ENCODE measurements around the gene OR5K2. TPM values are rescaled to one million over a fixed set of nuclear protein-coding genes. Genes with fewer than 3 reads are reported as not detected.

Gene OR5K2
- total and polyA plus RNA-seq, 9 donors: not detected

DNA sequence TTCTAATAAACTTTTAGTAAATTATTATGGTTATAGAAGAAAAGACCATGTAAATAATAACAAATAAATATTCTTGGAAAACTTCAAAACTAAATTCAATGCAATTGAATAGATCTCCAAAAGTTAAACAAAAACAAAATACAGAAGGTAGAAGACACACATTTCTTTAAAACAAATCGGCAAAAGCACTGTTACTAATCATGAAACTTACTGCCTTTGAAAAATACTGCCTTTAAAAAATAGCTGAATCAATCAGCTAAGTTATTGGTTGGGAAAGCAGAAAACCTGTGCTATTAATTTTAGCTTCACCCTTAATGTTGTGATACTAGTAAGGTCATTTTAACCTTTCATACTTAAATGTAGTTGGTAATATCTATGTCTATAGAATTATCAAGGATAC, 37.3 kb downstream of the OR5K2 start:
- Histone ChIP-seq H3K27me3 (no peaks in the 10 kb centered on the region), H3K4me3 (no peak overlapping the region), H3K27ac (no peak overlapping the region), H3K9me3 (no peaks in the 10 kb centered on the region), H3K4me1 (ENCODE audit: insufficient read depth) (no peaks in the 10 kb centered on the region), H3K36me3 (no peaks in the 10 kb centered on the region)
- 74 to 95% (median 87%) methylated on average over 1 of the region's 1 CpG for WGBS, 3 donors
- TF ChIP-seq, protein P1, sequence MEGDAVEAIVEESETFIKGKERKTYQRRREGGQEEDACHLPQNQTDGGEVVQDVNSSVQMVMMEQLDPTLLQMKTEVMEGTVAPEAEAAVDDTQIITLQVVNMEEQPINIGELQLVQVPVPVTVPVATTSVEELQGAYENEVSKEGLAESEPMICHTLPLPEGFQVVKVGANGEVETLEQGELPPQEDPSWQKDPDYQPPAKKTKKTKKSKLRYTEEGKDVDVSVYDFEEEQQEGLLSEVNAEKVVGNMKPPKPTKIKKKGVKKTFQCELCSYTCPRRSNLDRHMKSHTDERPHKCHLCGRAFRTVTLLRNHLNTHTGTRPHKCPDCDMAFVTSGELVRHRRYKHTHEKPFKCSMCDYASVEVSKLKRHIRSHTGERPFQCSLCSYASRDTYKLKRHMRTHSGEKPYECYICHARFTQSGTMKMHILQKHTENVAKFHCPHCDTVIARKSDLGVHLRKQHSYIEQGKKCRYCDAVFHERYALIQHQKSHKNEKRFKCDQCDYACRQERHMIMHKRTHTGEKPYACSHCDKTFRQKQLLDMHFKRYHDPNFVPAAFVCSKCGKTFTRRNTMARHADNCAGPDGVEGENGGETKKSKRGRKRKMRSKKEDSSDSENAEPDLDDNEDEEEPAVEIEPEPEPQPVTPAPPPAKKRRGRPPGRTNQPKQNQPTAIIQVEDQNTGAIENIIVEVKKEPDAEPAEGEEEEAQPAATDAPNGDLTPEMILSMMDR (IDR thresholded peaks at IDR 0.05): no peak
- no peak for TF ChIP-seq EP300 (IDR thresholded peaks at IDR 0.05)
- TF ChIP-seq POLR2A (IDR thresholded peaks at IDR 0.05): no peak
- intact Hi-C loops (cut with DNase I): no loop called here
- DNase-seq: no peak

DNA sequence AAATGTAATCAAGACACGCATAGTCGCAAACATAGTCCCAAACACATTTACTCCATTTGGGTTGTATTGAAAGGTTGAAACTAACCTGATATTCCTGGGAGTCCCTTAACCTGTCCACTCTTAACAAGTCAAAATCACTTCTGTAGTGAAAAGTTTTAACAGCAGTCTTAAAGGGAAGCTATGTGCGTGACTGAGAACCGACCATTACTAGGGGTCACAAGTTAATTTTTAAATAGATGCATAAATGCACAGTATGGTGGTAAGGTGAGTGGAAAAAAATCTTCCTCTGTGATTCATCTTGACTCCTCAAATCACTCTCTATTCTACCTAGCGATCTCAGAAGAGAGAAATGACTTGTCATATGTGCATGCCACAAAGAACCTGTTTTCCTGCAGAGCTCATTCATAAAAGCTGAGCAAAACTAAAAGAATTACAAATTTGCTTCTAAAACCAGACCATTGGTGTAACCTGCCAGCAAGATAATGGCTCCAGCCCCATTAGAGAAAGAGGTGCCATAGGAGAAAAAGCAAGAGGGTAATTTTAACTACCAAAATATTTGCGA, 39.1 kb downstream of the OR5K2 start:
- WGBS, 3 donors: 89 to 91% (median 91%) methylated on average over 6 of the region's 6 CpGs
- H3K36me3 ChIP-seq: no peaks in the 10 kb centered on the region
- DNase-seq: no peak
- no peak overlapping the region for H3K4me3 ChIP-seq
- H3K27ac ChIP-seq: no peak overlapping the region
- H3K27me3 ChIP-seq: no peaks in the 10 kb centered on the region
- TF ChIP-seq, protein P1 (IDR thresholded peaks at IDR 0.05): no peak
- TF ChIP-seq EP300 (IDR thresholded peaks at IDR 0.05) (no peak), POLR2A (IDR thresholded peaks at IDR 0.05) (no peak)
- intact Hi-C loops (cut with DNase I): no loop called here
- no peaks in the 10 kb centered on the region for H3K9me3 ChIP-seq
- no peaks in the 10 kb centered on the region for H3K4me1 ChIP-seq (ENCODE audit: insufficient read depth)

DNA sequence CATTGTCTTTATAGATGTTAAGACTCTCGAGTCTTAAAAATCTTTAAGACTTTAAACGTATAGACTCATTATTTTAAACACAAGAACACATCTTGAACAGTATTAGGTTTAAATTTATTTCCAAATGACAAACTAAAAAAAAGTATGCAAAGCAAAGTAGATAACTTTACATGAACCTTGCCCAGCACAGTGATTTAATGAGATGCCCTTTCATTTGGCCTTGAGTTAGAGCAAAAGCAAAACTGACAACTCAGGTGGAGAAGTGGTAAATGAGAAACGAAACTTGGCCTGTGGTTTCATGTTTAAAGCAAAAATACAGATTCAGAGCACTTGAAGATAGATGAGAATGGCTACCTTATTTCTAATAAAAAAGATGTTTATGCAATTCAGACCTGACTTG, 42.9 kb downstream of the OR5K2 start:
- DNase-seq: no peak

DNA sequence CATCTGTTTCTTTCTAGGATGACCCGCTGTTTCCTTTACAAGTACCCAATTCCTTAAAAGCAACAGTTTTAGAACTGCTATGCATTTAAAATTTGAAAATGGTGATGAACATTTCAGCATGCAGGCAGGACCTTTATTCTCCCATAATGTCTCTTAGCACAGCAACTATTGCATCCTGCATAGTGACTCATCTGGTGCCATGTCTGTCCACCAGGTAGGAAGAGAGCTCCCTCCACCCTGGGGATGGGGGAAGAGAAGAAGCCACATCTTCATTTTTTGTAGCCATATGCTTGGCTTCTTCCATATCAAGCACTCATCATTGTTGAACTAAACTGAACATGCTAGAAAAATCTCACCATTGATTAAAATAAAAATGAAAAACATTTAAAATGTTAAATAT, 44.2 kb downstream of the OR5K2 start:
- DNase-seq: no peak
- Histone ChIP-seq H3K9me3 (no peaks in the 10 kb centered on the region), H3K27ac (no peak overlapping the region), H3K27me3 (no peaks in the 10 kb centered on the region), H3K4me1 (ENCODE audit: insufficient read depth) (no peaks in the 10 kb centered on the region), H3K36me3 (no peaks in the 10 kb centered on the region), H3K4me3 (no peak overlapping the region)
- intact Hi-C loops (cut with DNase I): no loop called here
- 81 to 95% (median 92%) methylated on average over 1 of the region's 1 CpG for WGBS, 3 donors
- TF ChIP-seq POLR2A (IDR thresholded peaks at IDR 0.05) (no peak), EP300 (IDR thresholded peaks at IDR 0.05) (no peak)
- TF ChIP-seq, protein P1 (IDR thresholded peaks at IDR 0.05): no peak

More for the DNA sequence above, 42.9 kb downstream of the OR5K2 start:
- TF ChIP-seq POLR2A (IDR thresholded peaks at IDR 0.05) (no peak), EP300 (IDR thresholded peaks at IDR 0.05) (no peak)
- TF ChIP-seq, protein P1 (IDR thresholded peaks at IDR 0.05): no peak
- intact Hi-C loops (cut with DNase I): no loop called here
- 50 to 65% (median 62%) methylated on average over 3 of the region's 3 CpGs for WGBS, 3 donors
- Histone ChIP-seq H3K4me3 (no peak overlapping the region), H3K27me3 (no peaks in the 10 kb centered on the region), H3K9me3 (no peaks in the 10 kb centered on the region), H3K4me1 (ENCODE audit: insufficient read depth) (no peaks in the 10 kb centered on the region), H3K36me3 (no peaks in the 10 kb centered on the region), H3K27ac (no peak overlapping the region)
